H1 (cell line): ENCODE data around the gene SLC4A1AP.

Source experiments
- CTCF ChIP-seq, 3 experiments: IDR thresholded peaks; 1 replicate in 2 of 3; 2 replicates in 1 of 3; pipeline versions ENCODE4 v1.5.1 to v1.6.1; 2011; ENCODE audit warnings: low read length in 3 of 3, mild to moderate bottlenecking in 3 of 3, inconsistent platforms in 2 of 3, low read depth in 1 of 3, moderate library complexity in 1 of 3; ENCODE audit not compliant: insufficient read depth in 1 of 3; ENCODE audit errors: control extremely low read depth in 1 of 3
- EZH2 ChIP-seq: fragments of 200-600 bp; sonication (generic); IDR thresholded peaks from 2 replicates; pipeline ENCODE4 v1.7.1; 2012; ENCODE audit warnings: low read depth, mild to moderate bottlenecking, moderate library complexity, low read length, inconsistent platforms; ENCODE audit not compliant: severe bottlenecking
- SIN3A ChIP-seq, 2 experiments: IDR thresholded peaks in 1 of 2; conservative IDR thresholded peaks in 1 of 2; 2 replicates each; pipeline ENCODE4 v1.6.1; 2011 to 2012; ENCODE audit warnings: low read length in 2 of 2, improper control_type of control experiment in 1 of 2, low read depth in 1 of 2, mild to moderate bottlenecking in 1 of 2

DNA sequence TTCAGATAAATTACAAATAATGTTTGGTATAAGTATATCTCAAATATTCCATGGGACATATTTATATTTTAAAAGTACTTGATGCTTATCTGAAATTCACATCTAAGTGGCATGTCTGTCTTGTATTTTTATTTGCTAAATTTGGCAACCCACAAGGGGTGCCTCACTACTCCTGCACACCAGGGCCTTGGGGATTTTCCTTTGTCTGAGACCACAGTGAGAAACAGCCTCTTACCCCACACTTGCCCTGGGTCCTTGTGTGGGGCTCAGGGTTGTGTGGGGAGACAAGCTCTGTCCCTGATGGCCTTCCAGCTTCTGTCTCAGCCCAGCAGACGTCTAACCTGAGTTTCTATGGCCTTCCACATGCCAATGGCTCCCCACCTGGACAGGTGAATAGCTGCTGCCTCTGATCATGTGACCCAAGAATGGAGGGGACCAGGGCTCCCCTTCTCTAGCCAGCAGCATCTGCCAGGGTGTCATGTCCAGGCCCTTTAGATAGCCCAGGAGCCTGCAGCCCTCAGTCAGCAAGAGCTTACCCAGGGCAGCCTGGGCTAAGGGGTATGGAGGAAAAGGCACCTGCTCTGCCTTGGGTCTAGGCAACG, 58.3 kb downstream of the SLC4A1AP start:
- TF ChIP-seq CTCF (IDR thresholded peaks at IDR 0.05; ENCODE audit: control extremely low read depth in 1 of 3, insufficient read depth in 1 of 3, low read depth in 1 of 3, low read length in 3 of 3) (no peak), SIN3A (conservative IDR thresholded peaks at IDR 0.05 in 1 of 2, IDR thresholded peaks at IDR 0.05 in 1 of 2; ENCODE audit: low read depth in 1 of 2, low read length in 2 of 2) (no peak), EZH2 (no peak)
